Fibroblast of mammary gland (primary cell): ENCODE measurements around the gene DDX51.

Source experiments
- DNase-seq: peaks from one replicate; pipeline ENCODE4 v3.0.0-alpha.2; 2010; ENCODE audit warnings: low read depth
- H3K4me3 ChIP-seq: 2 replicates; pipeline ENCODE4 v1.5.1; 2011; ENCODE audit warnings: low read depth, mild to moderate bottlenecking, low read length, moderate library complexity; ENCODE audit not compliant: control insufficient read depth
- TF ChIP-seq, protein P1 (sequence below): conservative IDR thresholded peaks from 2 replicates; pipeline ENCODE4 v1.5.1; 2011; ENCODE audit warnings: low read depth, low read length, inconsistent platforms; ENCODE audit not compliant: control insufficient read depth, insufficient read depth

DDX51 gene

DNA sequence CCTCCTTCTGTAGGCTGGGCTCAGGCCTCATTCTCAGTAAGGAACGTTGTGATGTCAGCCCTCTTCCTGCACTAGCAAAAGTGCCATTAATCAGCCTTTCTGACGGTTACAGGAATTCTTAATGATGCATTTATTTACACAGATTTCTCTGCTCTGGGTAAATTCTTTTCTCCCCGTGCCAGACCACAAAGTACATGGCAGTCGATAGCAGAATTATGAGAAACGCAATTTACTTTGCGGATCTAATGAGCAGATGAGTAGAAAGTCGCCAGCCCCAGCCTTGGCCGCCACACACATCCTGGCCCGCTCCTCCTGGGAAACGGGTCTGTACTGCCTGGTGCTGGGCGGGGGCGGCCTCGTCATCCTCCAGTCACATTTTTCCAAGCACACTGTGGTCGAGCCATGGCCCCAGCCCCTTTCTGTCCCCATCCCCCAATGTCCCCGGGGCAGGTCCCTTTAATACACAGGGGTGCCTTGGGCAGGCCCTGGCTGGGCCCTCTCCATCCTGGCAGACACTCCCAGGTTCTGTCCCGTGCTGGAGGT, 26.0 kb upstream of the DDX51 start:
- TF ChIP-seq, protein P1, sequence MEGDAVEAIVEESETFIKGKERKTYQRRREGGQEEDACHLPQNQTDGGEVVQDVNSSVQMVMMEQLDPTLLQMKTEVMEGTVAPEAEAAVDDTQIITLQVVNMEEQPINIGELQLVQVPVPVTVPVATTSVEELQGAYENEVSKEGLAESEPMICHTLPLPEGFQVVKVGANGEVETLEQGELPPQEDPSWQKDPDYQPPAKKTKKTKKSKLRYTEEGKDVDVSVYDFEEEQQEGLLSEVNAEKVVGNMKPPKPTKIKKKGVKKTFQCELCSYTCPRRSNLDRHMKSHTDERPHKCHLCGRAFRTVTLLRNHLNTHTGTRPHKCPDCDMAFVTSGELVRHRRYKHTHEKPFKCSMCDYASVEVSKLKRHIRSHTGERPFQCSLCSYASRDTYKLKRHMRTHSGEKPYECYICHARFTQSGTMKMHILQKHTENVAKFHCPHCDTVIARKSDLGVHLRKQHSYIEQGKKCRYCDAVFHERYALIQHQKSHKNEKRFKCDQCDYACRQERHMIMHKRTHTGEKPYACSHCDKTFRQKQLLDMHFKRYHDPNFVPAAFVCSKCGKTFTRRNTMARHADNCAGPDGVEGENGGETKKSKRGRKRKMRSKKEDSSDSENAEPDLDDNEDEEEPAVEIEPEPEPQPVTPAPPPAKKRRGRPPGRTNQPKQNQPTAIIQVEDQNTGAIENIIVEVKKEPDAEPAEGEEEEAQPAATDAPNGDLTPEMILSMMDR: no peak
- peak; percentile 92 for DNase-seq
- H3K4me3 ChIP-seq: no peak overlapping the region

DNA sequence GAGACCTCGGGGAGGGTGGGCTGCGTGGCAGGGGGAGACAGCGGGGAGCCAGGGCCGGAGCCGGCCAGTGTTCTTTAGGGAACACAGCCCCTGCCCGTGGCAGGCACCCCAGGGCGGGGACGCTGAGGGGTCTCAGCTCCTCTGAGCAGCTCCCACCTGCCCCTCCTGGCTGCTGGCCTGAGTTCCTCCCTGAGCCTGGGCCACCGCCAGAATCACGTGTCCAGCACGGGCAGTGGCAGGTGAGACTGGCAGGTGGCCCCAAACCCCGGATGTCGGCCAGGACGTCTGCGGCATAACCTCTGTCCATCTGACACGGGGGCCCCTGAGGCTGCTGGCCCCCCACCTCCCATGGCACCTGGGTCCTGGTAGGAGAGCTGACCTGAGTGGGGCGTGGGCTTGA, 25.3 kb upstream of the DDX51 start:
- no peak for DNase-seq
- H3K4me3 ChIP-seq: no peak overlapping the region
- TF ChIP-seq, protein P1: no peak

DNA sequence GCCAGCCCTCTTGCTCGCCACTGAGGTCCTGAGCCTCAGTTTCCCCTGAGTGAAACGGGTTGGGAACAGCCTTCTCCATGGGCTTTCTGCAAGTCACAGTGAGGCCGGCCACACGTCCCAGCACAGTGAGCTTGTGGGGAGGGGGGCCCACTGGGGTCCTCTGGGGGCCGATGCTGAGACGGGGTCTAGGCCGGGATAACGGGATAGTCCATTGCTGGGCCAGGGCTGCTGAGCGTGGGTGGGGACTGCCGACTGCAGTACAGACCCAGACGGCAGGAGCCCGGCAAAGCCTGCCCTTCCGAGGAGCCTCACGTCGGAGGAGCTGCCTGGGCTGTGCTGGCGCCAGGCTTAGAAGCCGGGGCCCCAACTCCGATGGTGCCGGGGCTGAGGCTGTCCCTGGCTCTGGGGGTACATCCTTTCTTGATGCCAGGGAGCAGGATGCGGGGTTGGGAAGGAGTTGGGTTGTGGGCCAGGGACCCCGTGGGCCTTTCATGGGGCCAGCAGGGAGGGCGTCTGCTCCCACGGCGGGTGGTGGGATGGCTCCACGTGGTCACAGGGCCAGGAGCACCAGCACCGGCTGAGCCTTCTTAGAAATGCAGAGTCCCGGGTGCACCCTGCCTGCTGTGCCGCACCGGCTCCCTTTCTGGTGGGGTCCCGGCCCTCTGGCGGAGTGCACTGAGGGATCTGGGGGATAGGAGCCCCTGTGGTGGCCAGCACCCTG, 24.4 kb upstream of the DDX51 start:
- TF ChIP-seq, protein P1: no peak
- no peak overlapping the region for H3K4me3 ChIP-seq
- DNase-seq: no peak

DNA sequence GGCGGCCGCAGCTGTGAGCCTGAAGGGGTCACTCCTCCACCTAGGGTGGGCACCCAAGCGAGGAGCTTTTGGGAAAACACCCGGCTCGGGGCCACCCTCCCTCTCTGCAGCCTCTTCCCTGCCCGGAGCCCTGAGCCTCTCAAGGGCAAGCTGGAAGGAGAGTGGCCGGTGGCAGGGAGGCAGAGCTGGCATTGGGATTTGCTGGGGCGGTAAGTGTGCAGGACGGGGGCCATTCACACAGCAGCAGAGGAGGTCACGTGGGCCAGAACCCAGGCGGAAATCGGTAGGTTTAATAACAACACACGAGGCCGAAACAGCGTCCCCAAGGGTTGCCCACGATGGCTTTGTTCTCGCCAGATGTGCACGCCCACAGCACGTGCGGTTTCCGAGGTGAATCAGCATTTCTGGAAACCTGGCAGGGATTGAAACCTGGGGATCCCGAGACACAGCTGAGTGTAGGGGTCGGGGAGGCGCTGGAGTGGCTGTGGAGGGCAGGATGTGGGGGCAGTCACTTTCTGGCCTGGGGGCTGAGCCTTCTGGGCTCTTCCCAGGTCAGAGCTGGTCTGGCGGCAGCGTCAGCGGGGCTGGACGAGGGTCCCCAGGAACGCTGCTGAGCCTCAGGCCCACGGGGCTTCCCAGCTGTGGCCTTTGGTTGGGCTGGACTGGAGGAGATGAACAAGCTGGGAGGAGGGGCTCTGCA, 23.6 kb upstream of the DDX51 start:
- H3K4me3 ChIP-seq: no peak overlapping the region
- DNase-seq: peak; percentile 53
- TF ChIP-seq, protein P1: no peak

DNA sequence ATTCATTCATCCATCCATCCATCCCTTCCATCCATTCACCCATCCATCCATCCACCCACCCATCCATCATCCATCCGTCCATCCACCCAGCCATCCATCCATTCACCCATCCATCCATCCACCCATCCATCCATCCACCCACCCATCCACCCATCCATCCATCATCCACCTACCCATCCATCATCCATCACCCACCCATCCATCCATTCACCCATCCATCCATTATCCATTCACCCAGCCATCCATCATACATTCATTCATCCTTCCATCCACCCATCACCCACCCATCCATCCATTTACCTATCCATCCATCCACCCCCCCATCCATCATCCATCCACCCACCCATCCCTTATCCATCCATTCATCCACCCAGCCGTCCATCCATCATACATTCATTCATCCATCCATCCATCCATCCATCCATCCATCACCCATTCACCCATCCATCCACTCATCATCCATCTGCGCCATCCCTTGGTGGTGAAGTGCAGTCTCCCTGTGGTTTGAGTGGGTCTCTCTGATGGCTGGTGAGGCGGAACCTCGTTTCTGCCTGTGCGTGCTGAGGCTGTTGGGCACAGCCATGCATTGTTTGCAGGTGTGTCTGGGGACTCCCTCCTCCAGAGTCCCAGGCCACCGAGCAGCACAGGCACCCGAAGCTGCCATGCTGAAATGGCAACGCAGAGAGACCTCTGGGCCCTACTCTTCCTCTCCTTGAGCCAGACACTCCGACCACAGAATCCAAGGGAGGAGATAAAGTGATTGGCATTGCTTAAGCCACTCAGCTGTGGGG, 22.9 kb upstream of the DDX51 start:
- TF ChIP-seq, protein P1: no peak
- H3K4me3 ChIP-seq: no peak overlapping the region
- DNase-seq: no peak

DNA sequence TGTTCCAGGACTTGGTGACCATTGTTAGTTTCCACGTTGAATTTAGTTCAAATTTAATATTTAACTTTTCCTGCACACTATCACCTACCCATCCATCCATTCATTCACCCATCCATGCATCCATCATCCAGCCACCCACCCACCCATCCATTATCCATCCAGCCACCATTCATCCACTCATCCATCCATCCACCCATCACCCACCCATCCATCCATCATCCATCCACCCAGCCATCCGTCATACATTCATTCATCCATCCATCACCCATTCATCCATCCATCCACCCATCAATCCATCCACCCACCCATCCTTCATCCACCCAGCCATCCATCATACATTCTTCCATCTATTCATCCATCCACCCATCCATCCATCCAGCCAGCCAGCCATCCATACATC, 22.0 kb upstream of the DDX51 start:
- TF ChIP-seq, protein P1: no peak
- H3K4me3 ChIP-seq: no peak overlapping the region
- DNase-seq: no peak
